ENCODE results near the gene FCHO1.
"Not testable (repeated sequence)": the region's sequence is repeated elsewhere in the genome, so short reads cannot be mapped to it uniquely, and the experiment has no call there.

- TF ChIP-seq CTCF (IDR thresholded peaks at IDR 0.05); EZH2 (IDR thresholded peaks at IDR 0.05; ENCODE audit: borderline replicate concordance, insufficient read depth, low read depth, low read length, poor library complexity, severe bottlenecking): not testable (repeated sequence)
Observed at GRCh38 chr19:17783721-17784120, 32.4 kb downstream of the FCHO1 start.

Measured in B cell (primary cell).